Stimulated activated CD4-positive, alpha-beta T cell treated with anti-CD3 and anti-CD28 coated beads, Interleukin-15, amount 100 ng/mL, for 24 hours (primary cell): ENCODE measurements around the gene PRR5L.
A peak's percentile ranks its signal among the peaks of the same experiment; 100 is the strongest.
"Not testable (repeated sequence)": the region's sequence is repeated elsewhere in the genome, so short reads cannot be mapped to it uniquely, and the experiment has no call there.

Experiments used
- DNase-seq: peaks from one replicate; pipeline ENCODE4 v3.0.0-alpha.2; 2020

Gene PRR5L

DNA sequence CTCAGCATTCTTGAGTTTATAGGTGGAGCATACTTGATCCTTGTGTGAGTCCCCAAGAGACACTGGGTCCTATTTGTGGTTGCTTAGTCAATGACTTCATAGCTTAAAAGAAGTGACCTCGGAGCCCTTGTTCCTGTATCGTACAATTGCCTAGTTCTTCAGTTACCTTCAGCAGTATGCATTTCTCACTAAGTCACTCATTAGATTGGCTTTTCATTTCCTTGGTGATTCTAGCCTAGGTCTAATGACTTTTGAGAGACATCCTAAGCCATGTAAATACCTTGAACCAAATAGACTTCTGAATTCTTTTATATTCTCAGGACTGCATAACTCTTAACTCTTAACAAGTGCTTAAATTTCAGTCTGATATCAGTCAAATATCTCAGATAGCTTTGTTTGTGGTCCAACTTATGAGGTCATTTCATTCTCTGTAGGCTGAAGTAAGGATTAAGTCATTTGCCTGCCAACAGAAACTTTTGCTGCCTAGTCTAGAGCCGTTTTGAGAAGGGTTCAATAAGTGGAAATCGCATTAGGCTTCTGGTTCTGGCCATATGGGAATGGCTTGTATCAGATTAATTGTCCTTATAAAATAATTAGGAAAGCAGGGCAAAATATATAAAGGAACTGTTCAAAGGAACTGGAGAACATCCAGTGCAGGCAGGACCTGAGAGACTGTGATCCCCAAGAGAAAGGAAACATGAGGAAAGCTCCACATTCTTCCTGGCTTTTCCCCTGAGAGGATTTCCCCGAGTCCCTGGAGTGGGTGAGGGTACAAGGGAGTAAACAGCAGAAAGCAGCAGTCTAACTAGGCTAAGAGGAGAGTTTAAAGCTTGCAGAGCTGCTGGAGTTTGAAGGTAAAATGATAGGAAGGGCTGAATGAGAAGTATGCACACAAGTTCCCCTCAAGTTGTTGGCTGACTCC lies 174.1 kb downstream of the PRR5L start:
- DNase-seq = no peak

DNA sequence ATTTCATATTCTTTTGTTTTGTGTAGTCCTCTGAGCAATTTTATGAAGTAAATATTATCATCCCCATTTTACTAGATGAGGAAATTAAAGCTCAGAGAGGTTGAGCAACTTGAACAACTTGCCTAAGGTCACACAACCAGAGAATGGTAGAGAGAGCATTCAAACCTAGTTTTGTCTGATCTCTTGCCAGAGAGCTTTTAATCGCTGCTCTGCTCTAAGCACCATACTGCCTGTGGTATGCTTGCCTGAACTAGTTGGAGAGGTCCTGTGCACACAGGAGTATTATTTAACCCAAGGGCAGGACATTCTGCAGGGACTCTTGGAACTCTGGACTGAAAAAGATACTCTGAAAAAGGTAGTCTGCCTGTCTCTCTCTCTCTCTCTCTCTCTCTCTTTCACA lies 175.5 kb downstream of the PRR5L start:
- DNase-seq = no peak

DNA sequence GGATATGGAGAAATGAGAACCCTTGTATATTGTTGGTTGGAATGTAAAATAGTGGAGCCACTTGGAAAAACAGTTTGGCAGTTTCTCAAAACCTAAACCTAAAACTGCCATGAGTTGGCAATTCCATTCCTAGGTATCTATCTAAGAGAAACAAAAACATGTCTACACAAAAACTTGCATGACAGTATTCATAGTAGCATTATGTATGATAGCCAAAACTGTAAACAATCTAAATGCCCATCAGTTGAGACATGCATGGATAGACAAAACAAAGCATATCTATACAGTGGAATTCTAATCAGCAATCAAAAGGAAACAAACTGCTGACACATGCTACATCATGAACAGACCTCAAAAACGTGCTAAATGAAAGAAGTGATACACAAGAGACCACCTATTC lies 179.1 kb downstream of the PRR5L start:
- DNase-seq = no peak

DNA sequence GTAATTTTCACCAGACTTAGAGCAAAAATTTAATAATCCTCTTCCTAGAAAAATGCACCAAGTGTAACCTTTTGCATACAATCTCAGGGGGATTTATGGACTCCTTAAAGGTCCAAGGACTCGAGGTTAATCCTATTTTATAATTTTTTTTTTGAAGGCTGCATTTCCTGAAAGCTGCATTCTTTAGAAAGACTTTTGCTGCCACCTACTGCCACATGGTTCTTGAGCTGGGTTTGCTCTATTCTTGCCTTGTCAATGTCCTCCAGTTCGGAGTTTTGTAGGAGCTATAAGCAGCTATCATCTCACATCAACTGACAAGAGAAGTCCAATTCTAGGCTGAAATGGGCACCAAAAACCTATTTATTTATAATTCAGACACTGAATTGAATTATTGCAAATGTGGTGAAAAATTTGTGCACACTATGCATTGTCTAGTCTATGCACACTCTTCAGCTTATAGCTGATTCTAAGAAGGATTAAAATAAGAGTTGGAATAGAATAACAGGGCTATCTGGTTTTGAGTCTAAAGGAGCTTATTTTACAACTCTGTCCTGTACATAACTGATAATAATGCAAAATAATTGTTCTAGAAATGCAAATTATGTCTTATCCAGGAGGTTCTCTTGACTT lies 182.7 kb downstream of the PRR5L start:
- peak; percentile 23 for DNase-seq

DNA sequence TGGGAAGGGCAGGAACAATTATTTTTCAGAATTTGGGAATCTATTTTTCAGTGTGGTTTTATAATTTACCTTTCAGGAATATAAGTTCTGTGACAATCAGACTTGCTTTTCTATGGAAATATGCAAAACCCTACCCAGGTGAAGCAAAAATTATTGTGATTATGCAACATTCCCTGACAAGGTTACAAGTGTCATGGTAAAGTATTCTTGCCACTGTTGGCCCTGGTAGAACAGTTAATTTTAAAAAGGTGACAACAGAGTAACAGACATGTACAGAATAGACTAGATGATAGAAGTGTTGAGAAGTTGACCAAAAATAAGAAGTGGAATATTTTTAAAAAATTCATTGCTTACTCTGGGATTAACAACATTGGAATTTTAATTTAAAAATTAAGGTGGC lies 184.7 kb downstream of the PRR5L start:
- no peak for DNase-seq

DNA sequence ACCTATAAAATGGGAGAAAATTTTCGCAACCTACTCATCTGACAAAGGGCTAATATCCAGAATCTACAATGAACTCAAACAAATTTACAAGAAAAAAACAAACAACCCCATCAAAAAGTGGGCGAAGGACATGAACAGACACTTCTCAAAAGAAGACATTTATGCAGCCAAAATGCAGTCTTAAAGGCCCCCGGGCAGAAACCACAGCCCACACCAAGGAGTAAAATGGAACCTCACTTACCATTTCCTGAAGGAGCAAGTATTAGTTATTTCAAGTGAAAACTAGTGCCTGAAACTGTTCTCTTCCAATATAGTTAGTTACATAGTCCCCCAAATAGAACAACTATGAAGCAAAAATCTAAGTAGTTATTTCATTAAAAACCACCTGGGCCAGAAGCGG lies 187.0 kb downstream of the PRR5L start:
- DNase-seq = not testable (repeated sequence)

DNA sequence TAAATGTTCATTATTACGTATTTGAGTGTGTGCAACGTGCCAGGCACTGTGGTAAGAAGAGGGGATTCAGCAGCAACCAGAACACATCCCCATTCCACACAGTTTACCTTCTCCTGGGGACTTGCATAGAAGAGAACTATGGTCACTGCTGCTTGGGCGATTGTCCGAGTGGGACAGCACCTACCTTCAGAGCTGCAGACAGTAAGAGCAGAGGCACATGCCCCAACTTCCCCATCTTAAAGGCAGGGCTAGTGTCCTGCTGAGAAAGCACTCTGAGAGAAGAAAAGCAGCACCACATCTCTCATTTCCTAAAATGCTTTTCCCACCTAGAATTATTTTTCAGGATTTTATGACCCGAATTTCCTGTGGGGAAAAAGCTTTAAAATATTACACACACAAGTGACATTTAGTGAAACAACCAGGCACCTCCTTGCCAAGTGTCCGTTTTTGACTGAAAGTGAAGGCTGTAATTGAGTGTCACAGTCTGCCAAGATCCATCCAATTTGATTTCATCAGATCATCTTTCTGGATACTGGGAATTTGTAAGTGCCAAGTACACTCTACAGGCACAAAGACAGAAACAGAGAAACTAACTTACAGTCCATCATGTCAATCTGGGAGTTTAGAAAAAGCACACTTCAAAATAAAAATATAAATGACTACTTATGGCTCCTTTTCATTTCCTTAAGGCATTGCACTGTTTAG lies 189.4 kb downstream of the PRR5L start:
- DNase-seq = no peak

DNA sequence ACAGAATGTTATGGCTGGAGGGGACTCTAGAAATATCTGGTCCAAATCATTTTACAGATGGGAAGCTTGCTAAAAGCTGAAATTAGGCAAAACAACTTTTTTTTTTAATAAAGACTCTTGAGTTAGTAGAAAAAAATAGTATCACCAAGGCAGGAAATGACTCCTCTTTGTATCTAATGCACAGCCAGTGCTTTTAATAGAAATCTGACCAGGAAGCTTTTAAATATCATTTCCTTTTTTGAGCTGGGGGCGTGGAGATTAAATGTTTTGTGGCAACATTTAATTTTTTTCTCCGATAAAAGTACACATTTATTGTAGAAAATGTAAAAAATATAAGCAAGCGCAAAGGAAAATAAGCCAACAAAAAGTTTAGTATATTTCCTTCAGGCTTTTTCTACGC lies 191.5 kb downstream of the PRR5L start:
- no peak for DNase-seq

DNA sequence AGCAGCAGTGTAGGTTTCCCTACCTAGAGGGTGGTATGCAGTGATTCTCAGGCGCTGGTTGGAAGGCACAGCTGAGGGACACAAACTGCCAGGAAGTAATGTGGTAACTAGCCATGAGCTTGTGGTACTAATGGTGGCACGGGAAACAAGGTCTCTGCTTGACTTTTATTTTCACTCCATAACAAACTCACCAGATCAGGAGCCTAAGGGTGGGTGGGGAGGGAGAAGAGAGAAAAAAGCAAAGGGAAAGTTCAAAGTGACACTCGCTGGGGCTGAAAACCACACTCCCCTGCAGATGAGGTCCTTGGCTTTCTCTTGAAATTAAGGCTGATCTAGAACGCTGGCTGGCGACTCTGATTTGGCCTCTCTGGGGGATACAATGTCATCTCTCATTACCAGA lies 192.0 kb downstream of the PRR5L start:
- DNase-seq = no peak

DNA sequence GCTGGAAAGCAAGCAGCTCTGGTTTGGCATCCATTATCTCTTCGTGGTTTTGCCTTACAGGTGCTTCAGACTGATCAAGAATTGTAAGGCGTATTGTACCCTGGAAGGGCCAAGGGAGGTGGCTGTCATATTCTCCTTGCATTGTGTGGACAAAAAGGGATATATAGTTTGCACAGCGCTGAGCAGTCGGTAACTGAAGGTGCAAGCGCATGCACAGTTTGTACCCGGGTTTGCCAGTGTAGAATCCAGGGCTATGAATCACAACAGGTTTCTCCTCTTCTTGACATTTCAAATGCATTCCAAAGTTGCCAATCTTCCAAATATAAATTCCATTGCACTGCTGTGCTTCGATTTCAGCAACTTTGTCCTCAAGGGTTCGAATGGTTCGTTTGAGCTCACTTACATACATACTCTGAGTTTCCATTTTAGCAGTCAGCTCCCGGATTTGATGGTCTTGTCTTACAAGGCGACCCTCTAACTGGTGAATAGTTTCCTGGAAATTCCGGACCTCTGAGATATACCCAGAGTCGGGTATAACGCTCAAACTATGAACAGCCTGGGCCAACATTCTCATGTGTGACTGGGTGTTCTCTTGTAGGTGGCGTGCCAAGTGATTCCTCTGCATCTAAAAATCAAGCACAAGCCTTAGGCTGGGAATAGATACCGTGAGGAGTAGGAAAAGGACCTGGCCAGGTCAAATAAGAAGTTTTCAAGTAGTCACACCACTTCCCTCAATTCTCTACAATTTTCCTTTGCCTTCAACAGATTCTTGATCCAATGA lies 194.1 kb downstream of the PRR5L start:
- DNase-seq = no peak

DNA sequence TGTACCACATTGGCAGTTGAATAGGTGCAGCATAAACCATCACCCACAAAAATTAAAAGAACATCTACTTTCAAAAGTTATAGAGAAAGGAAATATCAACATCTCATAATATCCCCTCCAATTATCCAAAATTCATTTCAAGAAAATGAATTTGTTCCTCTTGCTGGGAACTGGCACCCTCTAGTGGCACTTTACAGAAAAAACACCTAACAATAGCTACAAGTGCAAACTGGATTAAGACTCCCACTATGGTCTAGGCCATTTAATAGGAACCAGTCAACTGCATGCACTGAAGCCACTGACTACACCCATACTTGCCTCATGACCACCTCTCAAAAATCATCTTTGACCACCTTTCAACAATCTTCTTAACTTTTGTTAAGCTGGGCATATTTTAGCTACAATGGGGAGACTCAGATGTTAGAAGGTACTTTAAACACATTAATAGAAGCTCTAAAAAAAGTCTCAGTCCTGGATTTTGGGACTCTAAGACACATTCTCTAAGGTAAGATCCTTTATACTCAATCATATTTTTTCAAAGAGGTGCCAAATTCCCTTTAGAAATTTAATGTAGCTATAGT lies 196.7 kb downstream of the PRR5L start:
- DNase-seq = peak; percentile 12

DNA sequence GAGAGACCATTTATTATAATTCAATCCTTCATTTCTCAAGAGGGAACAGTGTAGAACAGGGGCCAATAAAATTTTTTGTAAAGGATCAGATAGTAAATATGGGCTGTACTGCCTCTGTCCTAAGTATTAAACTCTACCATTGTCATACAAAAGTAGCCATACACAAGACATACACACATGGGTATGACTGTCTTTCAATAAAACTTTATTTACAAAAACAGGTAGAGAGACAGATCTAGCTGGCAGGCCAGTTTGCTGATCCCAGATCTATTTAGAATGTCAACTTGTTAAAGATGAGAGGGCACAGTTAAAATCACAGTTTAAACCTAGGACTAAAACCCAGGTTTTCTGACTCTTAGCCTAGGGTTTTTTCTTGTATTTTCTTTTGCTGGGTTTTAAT lies 197.2 kb downstream of the PRR5L start:
- no peak for DNase-seq

DNA sequence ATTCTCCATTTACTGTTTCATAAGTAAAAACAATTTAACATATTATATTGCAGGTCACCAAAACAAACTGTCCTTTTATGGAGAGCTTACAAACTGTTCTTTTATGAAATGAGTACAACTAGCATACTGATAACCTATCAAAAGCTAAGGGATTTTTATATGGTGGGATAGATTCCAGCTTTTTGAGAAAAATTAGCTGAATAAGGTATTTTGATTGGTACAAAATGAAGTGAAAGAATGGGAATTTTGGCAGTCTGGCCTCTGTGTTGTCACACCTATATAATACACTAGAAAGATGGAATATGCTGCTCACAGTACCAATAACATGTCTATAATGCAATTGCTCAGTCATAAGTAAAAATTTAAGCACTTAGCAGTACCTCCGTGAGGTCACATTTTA lies 202.6 kb downstream of the PRR5L start:
- no peak for DNase-seq

DNA sequence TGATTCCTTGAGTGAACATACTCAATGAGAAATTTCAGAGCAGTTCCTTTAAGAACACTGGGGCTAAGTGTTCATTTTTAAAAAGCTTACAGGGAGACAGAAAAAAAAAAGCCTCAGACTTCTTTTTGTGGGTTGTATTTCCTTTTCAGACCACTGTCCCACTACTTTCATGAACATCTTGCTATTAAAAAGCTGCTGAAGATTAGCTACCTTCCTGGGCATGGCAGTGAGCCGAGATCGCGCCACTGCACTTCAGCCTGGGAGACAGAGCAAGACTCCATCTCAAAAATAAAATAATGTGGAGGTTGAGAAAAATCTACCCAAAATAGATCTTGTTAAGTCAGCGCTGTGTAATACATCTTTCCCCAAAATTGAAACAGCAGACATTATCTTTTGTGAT lies 203.2 kb downstream of the PRR5L start:
- DNase-seq = no peak

DNA sequence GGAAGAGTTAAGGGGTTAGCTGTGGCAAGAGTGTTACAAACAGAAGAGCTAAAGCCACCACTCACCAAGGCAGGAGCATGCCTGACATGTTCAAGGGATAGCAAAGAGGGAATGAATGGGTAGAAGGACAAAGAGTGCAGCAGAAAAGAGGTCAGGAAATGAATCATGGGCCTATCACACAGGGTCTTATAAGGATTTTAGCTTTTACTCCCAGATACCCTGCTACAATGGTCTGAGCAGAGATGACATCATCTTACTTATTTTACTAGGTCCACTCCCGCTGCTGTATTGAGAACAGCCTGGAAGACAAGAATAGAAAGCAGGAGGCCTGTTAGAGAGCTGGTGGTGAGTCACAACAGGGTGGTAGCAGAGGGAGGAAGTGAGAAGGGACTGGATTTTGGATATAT lies 204.2 kb downstream of the PRR5L start:
- no peak for DNase-seq

DNA sequence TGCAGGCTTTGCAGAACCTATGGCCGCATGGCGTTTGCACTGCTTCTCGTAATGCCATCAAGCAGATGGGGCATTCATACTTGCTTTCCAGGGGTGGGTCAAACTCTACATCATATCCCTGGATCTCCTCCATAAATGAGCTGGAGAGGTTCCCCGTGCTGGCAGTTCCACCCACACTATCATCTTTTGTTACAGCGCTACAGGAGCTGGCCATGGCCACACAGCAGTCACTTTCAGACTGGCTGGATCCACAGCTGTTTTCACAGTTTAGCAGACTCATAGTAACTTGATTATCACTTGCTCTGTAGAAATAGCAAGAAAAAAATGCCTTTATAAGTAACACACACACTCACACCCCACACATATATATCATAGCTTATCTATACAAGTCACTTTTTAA lies 205.1 kb downstream of the PRR5L start:
- no peak for DNase-seq

DNA sequence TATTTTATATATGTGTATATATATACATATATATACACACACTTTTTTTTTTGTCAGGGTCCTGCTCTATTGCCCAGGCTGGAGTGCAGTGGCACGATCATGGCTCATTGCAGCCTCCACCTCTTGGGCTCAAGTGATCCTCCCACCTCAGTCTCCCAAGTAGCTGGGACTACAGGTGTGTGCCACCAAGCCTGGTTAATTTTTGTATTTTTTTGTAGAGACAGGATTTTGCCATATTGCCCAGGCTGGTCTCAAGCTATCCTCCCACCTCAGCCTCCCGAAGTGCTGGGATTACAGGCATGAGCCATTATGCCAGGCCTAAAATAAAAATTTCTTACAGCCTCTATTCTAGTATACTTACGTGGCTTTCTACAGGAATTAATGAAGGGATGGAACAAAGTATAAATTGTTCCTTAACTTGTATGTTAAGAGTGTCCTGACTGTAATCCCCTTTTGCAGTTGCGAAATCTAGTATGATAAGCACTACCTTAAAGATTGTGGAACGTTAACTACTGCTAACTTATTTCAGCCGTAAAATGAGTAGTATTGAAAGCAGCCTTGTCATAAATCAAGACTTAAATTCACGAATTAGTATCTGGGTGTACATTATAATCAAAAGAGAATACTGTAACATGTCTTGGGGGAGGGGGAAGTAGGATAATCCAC lies 211.9 kb downstream of the PRR5L start:
- no peak for DNase-seq

DNA sequence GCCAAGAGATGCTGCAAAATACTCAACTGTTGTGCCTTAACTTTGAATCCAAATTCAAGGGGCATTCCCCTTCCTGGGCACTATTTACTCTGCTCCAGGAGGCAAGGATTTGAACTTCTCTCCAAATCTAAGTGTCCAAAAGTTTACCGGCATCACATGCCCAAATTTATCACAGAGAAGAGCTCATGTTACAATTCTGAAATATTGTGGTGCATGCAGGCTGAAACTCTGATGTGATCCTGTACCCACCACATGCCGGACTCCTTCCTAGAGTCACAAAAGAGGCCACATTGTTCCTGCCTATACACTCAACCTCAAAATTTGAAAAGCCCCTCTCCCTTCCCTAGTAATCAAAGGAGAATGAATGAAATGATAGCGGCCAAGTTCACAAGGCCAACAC lies 212.7 kb downstream of the PRR5L start:
- DNase-seq = no peak

DNA sequence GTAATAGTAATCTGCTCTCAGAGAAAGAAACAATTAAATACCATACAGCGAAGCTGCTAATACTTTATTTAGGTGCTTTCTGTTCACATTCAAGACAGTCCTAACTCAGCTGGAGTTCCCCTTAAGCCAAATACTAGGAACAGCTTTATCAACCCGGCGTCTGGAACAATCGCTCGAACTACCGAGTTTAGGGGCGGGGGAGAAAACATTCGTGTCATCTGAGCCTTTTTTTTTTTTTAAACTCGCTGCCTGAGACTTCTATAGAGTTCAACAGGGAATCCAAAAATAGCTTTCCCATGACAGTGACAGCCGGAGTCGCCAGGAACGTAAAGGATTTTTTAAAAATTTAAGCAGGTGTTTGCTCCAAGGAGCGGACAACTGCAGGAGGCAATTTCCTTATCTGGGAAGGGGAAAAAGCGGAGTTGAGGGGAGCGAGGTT lies 213.1 kb downstream of the PRR5L start:
- DNase-seq = peak; percentile 20

DNA sequence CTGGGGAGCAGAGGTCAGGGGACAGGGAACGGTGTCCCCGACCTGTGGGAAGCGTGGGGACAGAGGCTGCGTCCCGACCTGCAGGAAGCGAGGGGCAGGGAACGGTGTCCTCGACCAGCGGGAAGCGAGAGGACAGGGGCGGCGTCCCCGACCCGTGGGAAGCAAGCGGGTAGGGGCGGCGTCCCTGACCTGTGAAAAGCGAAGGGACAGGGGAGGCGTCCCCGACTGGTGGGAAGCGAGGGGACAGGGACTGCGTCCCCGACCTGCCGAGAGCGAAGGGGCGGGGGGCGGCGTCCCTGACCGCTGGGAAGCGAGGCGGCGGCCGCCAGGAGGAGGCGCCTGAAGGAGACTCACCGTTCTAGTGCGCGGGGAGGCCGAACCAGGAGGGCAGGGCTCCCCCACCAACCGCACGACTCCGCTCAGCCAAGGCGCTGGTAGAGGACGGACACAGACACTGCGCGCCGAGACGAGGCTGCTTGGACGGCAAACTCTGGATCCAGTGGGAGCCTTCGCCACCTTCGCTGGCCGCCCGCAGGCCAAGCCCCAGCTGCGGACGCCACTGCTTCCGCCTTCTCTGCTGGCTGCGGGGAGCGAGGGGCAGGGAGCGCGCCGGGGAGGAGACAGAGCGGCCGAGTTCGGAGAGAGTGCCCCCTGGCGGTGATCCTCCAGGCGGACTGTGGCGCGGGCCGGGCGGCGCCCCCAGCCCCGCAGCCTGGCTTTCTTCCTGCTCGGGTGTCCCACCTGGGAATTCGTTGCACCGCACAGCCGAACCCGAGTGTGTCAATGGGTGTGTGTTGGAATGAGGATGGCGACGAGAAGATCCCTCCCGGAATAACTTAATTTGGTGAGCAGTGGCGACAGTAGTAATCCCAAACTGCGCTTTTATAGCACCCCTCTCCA lies 213.9 kb downstream of the PRR5L start, which contains the start of gene TRAF6:
Gene TRAF6 (minus strand): TSS at position 579 of the 900 bp plus-strand sequence. CDS start 8,757 bp downstream, outside the sequence.
- peak; percentile 95 for DNase-seq

DNA sequence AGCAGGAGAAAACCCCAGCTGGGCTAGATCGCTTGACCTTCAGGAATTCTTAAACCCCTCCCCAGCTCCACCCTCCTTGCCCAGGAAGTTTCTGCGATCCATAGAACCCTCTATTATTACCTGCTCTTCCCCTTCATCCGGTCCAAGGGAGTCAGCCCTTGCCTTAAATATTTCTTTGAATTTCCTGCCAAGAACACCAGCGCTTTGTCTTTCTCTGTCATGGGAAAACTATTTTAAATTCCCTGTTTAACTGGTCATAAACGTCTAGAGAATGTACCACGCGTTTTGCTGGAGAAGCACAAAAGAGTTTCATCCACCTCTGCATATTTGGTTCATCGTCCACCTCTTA lies 214.5 kb downstream of the PRR5L start:
- no peak for DNase-seq
